CD1c-positive myeloid dendritic cell (primary cell): ENCODE results near the gene MAP3K6.
A peak's percentile ranks its signal among the peaks of the same experiment; 100 is the strongest.

Experiments
- DNase-seq: peaks from one replicate; pipeline ENCODE4 v3.0.0-alpha.2; 2016; ENCODE audit errors: extremely low spot score

Gene MAP3K6

GRCh38 chr1:27372808-27373690 is 6.3 kb upstream of the MAP3K6 start:
- DNase-seq = no peak

- no peak for DNase-seq
These were observed 5.5 kb upstream of the MAP3K6 start for GRCh38 chr1:27372022-27372807.

GRCh38 chr1:27368869-27369582 is 2.3 kb upstream of the MAP3K6 start:
- DNase-seq = peak; percentile 15

GRCh38 chr1:27367160-27367650 is 444 bp upstream of the MAP3K6 start:
- DNase-seq = no peak

- peak; percentile 85 for DNase-seq
These were observed 699 bp downstream of the MAP3K6 start for GRCh38 chr1:27366113-27366410.

GRCh38 chr1:27365372-27366112 is 1.2 kb downstream of the MAP3K6 start:
- DNase-seq = peak; percentile 88

- DNase-seq = no peak
These were observed 1.9 kb downstream of the MAP3K6 start for GRCh38 chr1:27364696-27365371.

- no peak for DNase-seq
These were observed 2.7 kb downstream of the MAP3K6 start for GRCh38 chr1:27363766-27364695.

- DNase-seq = no peak
These were observed 5.2 kb downstream of the MAP3K6 start for GRCh38 chr1:27361553-27361952.

- no peak for DNase-seq
These were observed 5.7 kb downstream of the MAP3K6 start for GRCh38 chr1:27361044-27361402.

GRCh38 chr1:27360159-27361043 is 6.4 kb downstream of the MAP3K6 start:
- peak; percentile 47 for DNase-seq

- DNase-seq = peak; percentile 31
These were observed 7.0 kb downstream of the MAP3K6 start for GRCh38 chr1:27359822-27360158.

- no peak for DNase-seq
These were observed 7.8 kb downstream of the MAP3K6 start for GRCh38 chr1:27358928-27359313.

GRCh38 chr1:27358038-27358927 is 8.5 kb downstream of the MAP3K6 start:
- no peak for DNase-seq

GRCh38 chr1:27357281-27358037 is 9.3 kb downstream of the MAP3K6 start:
- peak; percentile 89 for DNase-seq

- DNase-seq = peak; percentile 7
These were observed 10.0 kb downstream of the MAP3K6 start for GRCh38 chr1:27356619-27357280.

GRCh38 chr1:27356277-27356618 is 10.5 kb downstream of the MAP3K6 start:
- no peak for DNase-seq
